Activated naive CD8-positive, alpha-beta T cell treated with anti-CD3 and anti-CD28 coated beads, Interleukin-2, amount 10 ng/mL, durations not matched to agents 7 days and 5 days (primary cell): ENCODE data around the gene SYNGAP1. TPM values are rescaled to one million over a fixed set of nuclear protein-coding genes. Genes with fewer than 3 reads are reported as not detected.
A peak's percentile ranks its signal among the peaks of the same experiment; 100 is the strongest.

ENCODE experiments used
- ATAC-seq: fragments of 150-1000 bp; cut with Tn5 transposase; one replicate; pipeline ENCODE4 v1.10.0; 2021; ENCODE audit warnings: low read depth, moderate library complexity
- POLR2A ChIA-PET: fragments of 350-600 bp; sonication (Branson Sonifier 250); formaldehyde crosslinking; loops from one replicate; lab custom pipeline; 2021; ENCODE audit warnings: antibody characterized with exemption; lab: Charles Lee
- DNase-seq: peaks from one replicate; pipeline ENCODE4 v3.0.0; 2021
- H3K27ac Mint-ChIP-seq: one replicate; pipeline ENCODE4 v1.8.0; 2022; ENCODE audit warnings: mild to moderate bottlenecking, mixed read lengths
- H3K27me3 Mint-ChIP-seq: one replicate; pipeline ENCODE4 v1.8.0; 2022; ENCODE audit warnings: mild to moderate bottlenecking, moderate library complexity, mixed read lengths
- H3K36me3 Mint-ChIP-seq: one replicate; pipeline ENCODE4 v1.8.0; 2021; ENCODE audit warnings: mild to moderate bottlenecking, mixed read lengths
- H3K4me1 Mint-ChIP-seq: one replicate; pipeline ENCODE4 v1.8.0; 2021; ENCODE audit warnings: mixed read lengths
- H3K4me3 Mint-ChIP-seq: one replicate; pipeline ENCODE4 v1.8.0; 2022; ENCODE audit warnings: mild to moderate bottlenecking, moderate library complexity, mixed read lengths
- H3K9me3 Mint-ChIP-seq: one replicate; pipeline ENCODE4 v1.8.0; 2021; ENCODE audit warnings: mixed read lengths
- total RNA-seq, 2 experiments: library from RNA; stranded (reverse); gene quantifications; one replicate each; pipeline ENCODE4 v1.2.3, GENCODE V29; 2021

SYNGAP1 gene
- total RNA-seq, 2 experiments from 2014 or later: 53.3 to 60.1 TPM

DNA sequence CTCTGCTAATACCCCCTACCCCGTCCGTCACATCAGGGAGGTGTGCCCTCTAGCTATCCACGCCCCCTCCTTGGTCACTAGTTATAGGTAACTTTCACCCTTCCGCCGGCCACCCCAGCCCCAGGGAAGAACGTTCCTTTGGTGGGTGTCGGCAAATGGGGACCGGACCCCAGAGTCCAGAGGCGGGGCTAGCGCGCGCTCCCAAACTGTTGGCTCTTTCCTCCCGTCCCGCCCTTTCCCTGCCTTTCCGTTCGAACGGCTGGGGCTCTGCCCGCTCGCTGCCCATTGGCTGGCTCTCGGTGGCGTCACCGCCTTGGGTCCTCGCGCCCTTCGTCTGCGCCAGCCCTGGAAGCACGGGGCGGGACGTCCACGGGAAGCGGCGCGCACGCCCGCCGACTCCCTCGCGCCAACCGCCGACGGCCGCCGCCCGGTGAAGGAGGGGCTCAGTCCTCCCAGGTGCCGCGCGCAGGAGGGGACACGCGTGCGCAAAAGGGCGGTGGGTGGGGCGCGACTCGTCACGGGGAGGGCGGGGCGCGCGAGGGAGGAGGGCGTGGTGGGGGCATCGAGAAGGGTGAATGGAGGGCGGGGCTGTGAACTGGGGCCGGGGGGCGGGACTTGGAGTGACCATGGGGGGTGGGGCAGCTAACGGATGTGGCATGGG is 9.7 kb upstream of the SYNGAP1 start:
- H3K27me3 Mint-ChIP-seq: no peaks in the 10 kb centered on the region
- no peaks in the 10 kb centered on the region for H3K9me3 Mint-ChIP-seq
- peak overlapping the region; percentile 99 for H3K27ac Mint-ChIP-seq
- H3K36me3 Mint-ChIP-seq: peaks cover 17% of the 10 kb centered on the region
- ATAC-seq (peak; percentile 88), DNase-seq (peak; percentile 99)
- peaks cover 36% of the 10 kb centered on the region for H3K4me1 Mint-ChIP-seq
- POLR2A ChIA-PET: interaction anchor here (0.7 to 2.5 kb wide), 17 partner anchors 9 to 438 kb away, joined by 3 to 14 read pairs (median 4); partner anchors contain the start of genes B3GALT4, CUTA, PFDN6 and RGL2
- H3K4me3 Mint-ChIP-seq: peak overlapping the region; percentile 93

GRCh38 chr6:33410711-33411631 is 8.9 kb upstream of the SYNGAP1 start, which contains the start of gene PHF1:
Gene PHF1 (plus strand): TSS chr6:33411014. CDS start chr6:33412264, 1,250 bp downstream.
- ATAC-seq: peak; percentile 35
- POLR2A ChIA-PET: interaction anchor here (0.7 to 2.5 kb wide), 18 partner anchors 8 to 439 kb away, joined by 3 to 14 read pairs (median 4); partner anchors contain the start of genes B3GALT4, CUTA, RGL2 and RPS18

GRCh38 chr6:33411632-33412005 is 8.2 kb upstream of the SYNGAP1 start:
- no peak for DNase-seq
- POLR2A ChIA-PET: interaction anchor here (0.7 to 2.5 kb wide), 11 partner anchors 7 to 440 kb away, joined by 3 to 14 read pairs (median 4); partner anchors contain the start of genes CUTA, RGL2, RPS18 and SYNGAP1
- H3K27ac Mint-ChIP-seq: peak overlapping the region; percentile 84
- peaks cover 9% of the 10 kb centered on the region for H3K36me3 Mint-ChIP-seq
- H3K9me3 Mint-ChIP-seq: no peaks in the 10 kb centered on the region
- peaks cover 41% of the 10 kb centered on the region for H3K4me1 Mint-ChIP-seq
- H3K27me3 Mint-ChIP-seq: no peaks in the 10 kb centered on the region
- H3K4me3 Mint-ChIP-seq: peak overlapping the region; percentile 76
- no peak for ATAC-seq

More at GRCh38 chr6:33410711-33411631, 8.9 kb upstream of the SYNGAP1 start, which contains the start of gene PHF1:
- peak; percentile 80 for DNase-seq
- H3K9me3 Mint-ChIP-seq: no peaks in the 10 kb centered on the region
- H3K36me3 Mint-ChIP-seq: peaks cover 12% of the 10 kb centered on the region
- H3K27ac Mint-ChIP-seq: peak within 1 kb of the TSS; percentile 99
- H3K27me3 Mint-ChIP-seq: no peaks in the 10 kb centered on the region
- H3K4me3 Mint-ChIP-seq: peak within 1 kb of the TSS; percentile 93
- H3K4me1 Mint-ChIP-seq: peaks cover 39% of the 10 kb centered on the region

DNA sequence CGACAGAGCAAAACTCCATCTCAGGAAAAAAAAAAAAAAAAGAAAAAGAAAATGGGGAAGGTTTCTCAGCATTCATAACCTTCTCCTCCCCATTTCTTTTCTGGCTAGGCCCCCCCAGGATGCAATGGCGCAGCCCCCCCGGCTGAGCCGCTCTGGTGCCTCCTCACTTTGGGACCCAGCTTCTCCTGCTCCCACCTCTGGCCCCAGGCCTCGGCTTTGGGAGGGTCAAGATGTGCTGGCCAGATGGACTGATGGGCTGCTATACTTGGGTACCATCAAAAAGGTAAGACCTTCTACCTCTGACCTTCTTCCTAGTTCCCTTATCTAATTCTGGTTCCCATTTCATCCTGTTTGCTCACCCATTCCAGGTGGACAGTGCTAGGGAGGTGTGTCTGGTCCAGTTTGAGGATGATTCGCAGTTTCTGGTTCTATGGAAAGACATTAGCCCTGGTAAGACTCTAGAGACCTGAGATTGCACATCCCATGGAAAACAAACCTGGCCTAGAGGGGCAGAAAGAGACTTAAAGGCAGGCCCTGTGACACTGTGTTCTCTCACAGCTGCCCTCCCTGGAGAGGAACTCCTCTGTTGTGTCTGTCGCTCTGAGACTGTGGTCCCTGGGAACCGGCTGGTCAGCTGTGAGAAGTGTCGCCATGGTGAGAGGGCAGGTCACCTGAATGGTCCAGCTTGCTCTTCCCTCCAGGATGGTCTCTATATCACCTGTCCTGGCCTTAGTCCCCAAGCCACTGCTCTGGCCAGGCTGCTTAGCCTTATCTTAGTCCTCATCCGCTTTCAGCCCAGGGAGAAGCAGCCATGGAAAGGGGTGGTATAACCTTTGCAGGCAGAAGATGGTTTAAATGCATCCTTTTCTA is 7.5 kb upstream of the SYNGAP1 start:
- H3K27me3 Mint-ChIP-seq: no peaks in the 10 kb centered on the region
- H3K9me3 Mint-ChIP-seq: no peaks in the 10 kb centered on the region
- ATAC-seq (no peak), DNase-seq (no peak)
- POLR2A ChIA-PET: interaction anchor here (0.6 to 1.8 kb wide), 5 partner anchors 13 to 440 kb away, joined by 3 to 8 read pairs (median 4); partner anchors contain the start of gene ZBTB9
- peaks cover 41% of the 10 kb centered on the region for H3K4me1 Mint-ChIP-seq
- peak overlapping the region; percentile 54 for H3K27ac Mint-ChIP-seq
- peaks cover 9% of the 10 kb centered on the region for H3K36me3 Mint-ChIP-seq
- H3K4me3 Mint-ChIP-seq: peak overlapping the region; percentile 76

GRCh38 chr6:33413241-33414120 is 6.4 kb upstream of the SYNGAP1 start:
- H3K4me1 Mint-ChIP-seq: peaks cover 44% of the 10 kb centered on the region
- H3K36me3 Mint-ChIP-seq: peaks cover 9% of the 10 kb centered on the region
- POLR2A ChIA-PET: interaction anchor here (0.6 kb wide), 1 partner anchor 136 kb away, joined by 3 read pairs; no protein-coding TSS in a partner anchor
- no peak overlapping the region for H3K4me3 Mint-ChIP-seq
- H3K27me3 Mint-ChIP-seq: no peaks in the 10 kb centered on the region
- H3K9me3 Mint-ChIP-seq: no peaks in the 10 kb centered on the region
- peak overlapping the region; percentile 82 for H3K27ac Mint-ChIP-seq
- DNase-seq (no peak), ATAC-seq (no peak)

DNA sequence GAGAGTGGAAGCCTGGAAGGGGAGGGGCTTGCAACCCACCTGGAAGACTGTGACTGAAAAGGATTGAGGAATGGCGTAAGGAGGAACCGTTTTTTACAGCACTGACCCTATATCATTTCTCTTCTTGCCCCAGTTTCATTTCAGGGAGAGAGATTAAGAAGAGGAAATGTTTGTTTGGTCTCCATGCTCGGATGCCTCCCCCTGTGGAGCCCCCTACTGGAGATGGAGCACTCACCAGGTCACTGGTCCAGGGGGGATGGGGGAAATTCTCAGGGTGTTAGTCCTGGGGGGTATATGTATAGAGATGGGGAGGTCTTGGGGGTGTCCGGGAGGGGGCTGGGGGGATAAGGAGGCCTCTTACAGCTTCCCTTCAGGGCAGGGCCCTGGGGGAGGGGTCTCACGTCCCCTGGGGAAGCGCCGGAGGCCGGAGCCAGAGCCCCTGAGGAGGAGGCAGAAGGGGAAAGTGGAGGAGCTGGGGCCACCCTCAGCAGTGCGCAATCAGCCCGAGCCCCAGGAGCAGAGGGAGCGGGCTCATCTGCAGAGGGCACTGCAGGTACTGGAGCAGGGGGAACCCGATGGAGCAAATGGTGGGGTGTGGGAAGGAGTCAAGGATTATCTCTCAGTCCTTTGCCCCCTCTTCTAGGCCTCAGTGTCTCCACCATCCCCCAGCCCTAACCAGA is 5.1 kb upstream of the SYNGAP1 start:
- Mint-ChIP-seq H3K27ac (peak overlapping the region; percentile 37), H3K27me3 (no peaks in the 10 kb centered on the region), H3K36me3 (peaks cover 9% of the 10 kb centered on the region), H3K4me1 (peaks cover 50% of the 10 kb centered on the region), H3K9me3 (no peaks in the 10 kb centered on the region), H3K4me3 (no peak overlapping the region)
- POLR2A ChIA-PET: interaction anchor here (3.4 kb wide), 1 partner anchor 11 kb away, joined by 14 read pairs; no protein-coding TSS in a partner anchor
- DNase-seq (no peak), ATAC-seq (no peak)

GRCh38 chr6:33415831-33416230 is 4.0 kb upstream of the SYNGAP1 start:
- no peak for DNase-seq
- no peak for ATAC-seq
- POLR2A ChIA-PET: interaction anchor here (3.4 kb wide), 1 partner anchor 10 kb away, joined by 14 read pairs; no protein-coding TSS in a partner anchor
- Mint-ChIP-seq H3K27ac (peak overlapping the region; percentile 73), H3K4me1 (peaks cover 49% of the 10 kb centered on the region), H3K27me3 (no peaks in the 10 kb centered on the region), H3K36me3 (peaks cover 6% of the 10 kb centered on the region), H3K9me3 (no peaks in the 10 kb centered on the region), H3K4me3 (peak overlapping the region; percentile 96)

DNA sequence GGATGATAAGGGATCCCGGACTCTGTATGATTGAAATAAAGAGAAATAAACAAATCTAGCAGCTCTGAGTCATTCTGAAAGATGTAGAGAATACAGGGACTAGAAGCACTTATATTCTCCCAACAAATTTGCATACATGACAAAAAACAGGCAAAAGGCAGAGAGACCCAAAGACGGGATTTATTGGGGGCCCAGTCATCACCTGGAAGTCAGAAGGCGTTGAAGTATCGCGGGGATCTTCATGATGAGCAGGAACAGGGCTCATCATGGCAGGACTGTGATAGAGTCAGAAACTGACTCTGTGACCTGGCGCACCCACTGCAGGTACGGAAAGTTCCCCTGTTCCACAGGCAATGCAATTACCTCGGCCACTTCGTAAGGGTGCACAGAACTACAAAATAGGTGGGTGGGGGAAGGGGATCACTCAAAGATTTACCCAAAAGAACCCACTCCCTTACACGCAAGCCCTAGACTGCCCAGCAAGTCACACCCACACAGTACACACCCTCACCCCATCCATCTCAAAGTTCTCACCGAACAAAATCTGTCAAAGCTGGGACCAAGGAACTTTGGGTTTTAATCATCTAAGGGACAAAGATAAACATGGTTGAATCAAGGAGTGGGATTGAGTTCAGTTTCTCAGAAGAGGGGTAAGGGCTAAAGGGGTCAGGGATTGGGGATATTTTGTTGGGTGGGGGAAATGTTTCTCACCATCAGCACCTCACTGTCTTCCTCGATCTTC is 3.3 kb upstream of the SYNGAP1 start:
- Mint-ChIP-seq H3K36me3 (peaks cover 6% of the 10 kb centered on the region), H3K27ac (peak overlapping the region; percentile 97), H3K4me1 (peaks cover 52% of the 10 kb centered on the region), H3K27me3 (peaks cover under 1% of the 10 kb centered on the region), H3K9me3 (no peaks in the 10 kb centered on the region), H3K4me3 (peak overlapping the region; percentile 96)
- POLR2A ChIA-PET: interaction anchor here (0.8 to 4.4 kb wide), 6 partner anchors 9 to 163 kb away, joined by 3 to 28 read pairs (median 9); partner anchors contain the start of genes BAK1, RPS18, TAPBP and VPS52
- ATAC-seq: no peak
- DNase-seq: no peak

DNA sequence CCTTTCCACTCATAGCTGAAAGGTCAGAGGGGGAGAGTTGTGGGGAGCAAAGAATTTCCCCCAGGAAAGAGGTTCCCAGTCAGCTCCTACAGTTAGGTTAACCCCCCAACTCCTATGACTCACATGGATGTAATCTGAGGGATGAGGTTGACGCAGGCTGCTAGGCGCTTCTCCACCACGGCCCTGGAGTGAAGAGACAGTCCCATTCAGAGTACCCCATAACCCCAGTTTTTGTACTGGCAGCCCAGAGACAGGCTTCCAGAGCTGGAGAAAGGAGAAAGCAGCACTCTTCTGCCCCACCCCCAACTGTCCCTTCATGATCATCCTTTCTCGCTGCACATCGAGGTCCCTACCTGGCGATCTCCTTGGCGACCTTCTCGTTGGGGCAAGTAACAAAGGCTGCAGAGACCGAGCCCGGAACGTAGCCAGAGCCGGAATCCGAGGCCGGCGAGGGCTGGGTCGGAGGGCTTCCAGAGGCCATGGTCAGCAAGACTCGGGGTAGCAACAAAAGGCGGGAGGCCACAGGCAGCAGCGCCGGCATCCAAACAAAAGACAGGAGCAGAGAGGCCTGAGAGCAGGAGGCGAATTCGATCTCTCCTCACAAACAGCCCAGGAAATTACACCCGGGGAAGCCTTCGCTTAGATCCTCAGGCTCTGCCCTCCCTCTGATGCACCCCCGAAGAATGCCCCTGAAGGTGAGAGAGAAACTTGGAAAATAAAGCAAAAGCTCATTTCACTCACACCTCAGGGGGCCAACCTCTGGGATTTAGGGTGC is 2.5 kb upstream of the SYNGAP1 start:
- peaks cover 53% of the 10 kb centered on the region for H3K4me1 Mint-ChIP-seq
- peaks cover 3% of the 10 kb centered on the region for H3K27me3 Mint-ChIP-seq
- H3K9me3 Mint-ChIP-seq: no peaks in the 10 kb centered on the region
- peak overlapping the region; percentile 97 for H3K27ac Mint-ChIP-seq
- POLR2A ChIA-PET: interaction anchor here (0.8 to 4.4 kb wide), 13 partner anchors 9 to 445 kb away, joined by 3 to 28 read pairs (median 7); partner anchors contain the start of genes B3GALT4, BAK1, ITPR3 and PFDN6
- peaks cover 6% of the 10 kb centered on the region for H3K36me3 Mint-ChIP-seq
- DNase-seq (no peak), ATAC-seq (no peak)
- peak overlapping the region; percentile 96 for H3K4me3 Mint-ChIP-seq
